Lower leg skin (tissue), 4 donors: ENCODE results near the gene SH2D3C. TPM values are rescaled to one million over a fixed set of nuclear protein-coding genes. Genes with fewer than 3 reads are reported as not detected.

Experiments used
- DNase-seq, 2 donors: peaks; one replicate each; pipeline ENCODE4 v3.0.0-alpha.2; 2019; ENCODE audit warnings: low spot score in 2 of 2
- H3K4me3 ChIP-seq: fragments of 200-600 bp; sonication (generic); 2 replicates; pipeline ENCODE4 v1.5.1; 2017; ENCODE audit warnings: mild to moderate bottlenecking, low read depth; ENCODE audit not compliant: poor library complexity, severe bottlenecking
- POLR2A ChIP-seq, 2 donors: fragments of 450-650 bp; IDR thresholded peaks; one replicate each; pipeline ENCODE4 v1.6.1; 2016 to 2017; ENCODE audit warnings: antibody characterized with exemption in 2 of 2, mild to moderate bottlenecking in 1 of 2, moderate library complexity in 1 of 2
- WGBS, 2 donors: methylation state at CpG; one replicate each; pipeline ENCODE4 v1.1.5; 2018; 5-methylcytosine and 5-hydroxymethylcytosine counted together
- intact Hi-C: fragments of 100-400 bp; cut with DNase I; formaldehyde crosslinking; loops from one replicate; pipeline ENCODE4 v1.15.0; 2023; ENCODE audit warnings: low total_unique reads
- total RNA-seq, 4 donors: library from RNA; depleted of rRNA; stranded (reverse); fragments of >200 nt; gene quantifications; one replicate each; pipeline ENCODE4 v1.1.0, GENCODE V29; 2016
- TF ChIP-seq, protein P1 (sequence below), 3 donors: fragments of 450-650 bp; IDR thresholded peaks; one replicate each; pipeline ENCODE4 v1.5.1; 2016; ENCODE audit warnings: antibody characterized with exemption in 3 of 3, mild to moderate bottlenecking in 3 of 3, moderate library complexity in 2 of 3

The SH2D3C gene
- total RNA-seq, 4 donors from 2014 or later: 1.9 to 8.5 (median 5.3) TPM

DNA sequence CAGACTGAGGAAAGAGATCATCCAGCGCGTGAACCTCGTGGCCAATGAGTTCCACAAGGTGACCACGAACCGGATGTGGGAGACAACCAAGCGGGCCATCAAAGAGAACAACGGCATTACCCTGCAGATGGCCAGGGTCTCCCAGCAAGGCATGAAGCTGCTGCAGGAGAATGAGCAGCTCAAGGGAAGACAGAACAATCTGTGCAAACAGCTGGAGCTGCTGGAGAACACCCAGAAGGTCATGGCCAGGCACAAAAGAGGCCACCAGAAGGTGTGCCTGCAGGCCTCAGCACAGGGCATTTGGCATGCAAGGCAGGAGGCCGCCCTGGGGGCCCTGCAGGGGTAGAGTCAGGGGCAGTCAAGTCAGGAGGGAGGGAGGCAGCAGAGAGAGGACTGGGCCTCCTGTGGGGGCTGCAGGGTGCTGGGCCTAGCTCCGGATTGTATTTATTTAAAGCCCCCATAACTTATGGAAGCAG, 67.2 kb downstream of the SH2D3C start:
- H3K4me3 ChIP-seq: no peak overlapping the region
- TF ChIP-seq, protein P1, sequence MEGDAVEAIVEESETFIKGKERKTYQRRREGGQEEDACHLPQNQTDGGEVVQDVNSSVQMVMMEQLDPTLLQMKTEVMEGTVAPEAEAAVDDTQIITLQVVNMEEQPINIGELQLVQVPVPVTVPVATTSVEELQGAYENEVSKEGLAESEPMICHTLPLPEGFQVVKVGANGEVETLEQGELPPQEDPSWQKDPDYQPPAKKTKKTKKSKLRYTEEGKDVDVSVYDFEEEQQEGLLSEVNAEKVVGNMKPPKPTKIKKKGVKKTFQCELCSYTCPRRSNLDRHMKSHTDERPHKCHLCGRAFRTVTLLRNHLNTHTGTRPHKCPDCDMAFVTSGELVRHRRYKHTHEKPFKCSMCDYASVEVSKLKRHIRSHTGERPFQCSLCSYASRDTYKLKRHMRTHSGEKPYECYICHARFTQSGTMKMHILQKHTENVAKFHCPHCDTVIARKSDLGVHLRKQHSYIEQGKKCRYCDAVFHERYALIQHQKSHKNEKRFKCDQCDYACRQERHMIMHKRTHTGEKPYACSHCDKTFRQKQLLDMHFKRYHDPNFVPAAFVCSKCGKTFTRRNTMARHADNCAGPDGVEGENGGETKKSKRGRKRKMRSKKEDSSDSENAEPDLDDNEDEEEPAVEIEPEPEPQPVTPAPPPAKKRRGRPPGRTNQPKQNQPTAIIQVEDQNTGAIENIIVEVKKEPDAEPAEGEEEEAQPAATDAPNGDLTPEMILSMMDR (IDR thresholded peaks at IDR 0.05): no peak
- 74 to 80% methylated on average over 9 of the region's 9 CpGs for WGBS, 2 donors
- no peak for DNase-seq
- intact Hi-C loops: no loop called here

DNA sequence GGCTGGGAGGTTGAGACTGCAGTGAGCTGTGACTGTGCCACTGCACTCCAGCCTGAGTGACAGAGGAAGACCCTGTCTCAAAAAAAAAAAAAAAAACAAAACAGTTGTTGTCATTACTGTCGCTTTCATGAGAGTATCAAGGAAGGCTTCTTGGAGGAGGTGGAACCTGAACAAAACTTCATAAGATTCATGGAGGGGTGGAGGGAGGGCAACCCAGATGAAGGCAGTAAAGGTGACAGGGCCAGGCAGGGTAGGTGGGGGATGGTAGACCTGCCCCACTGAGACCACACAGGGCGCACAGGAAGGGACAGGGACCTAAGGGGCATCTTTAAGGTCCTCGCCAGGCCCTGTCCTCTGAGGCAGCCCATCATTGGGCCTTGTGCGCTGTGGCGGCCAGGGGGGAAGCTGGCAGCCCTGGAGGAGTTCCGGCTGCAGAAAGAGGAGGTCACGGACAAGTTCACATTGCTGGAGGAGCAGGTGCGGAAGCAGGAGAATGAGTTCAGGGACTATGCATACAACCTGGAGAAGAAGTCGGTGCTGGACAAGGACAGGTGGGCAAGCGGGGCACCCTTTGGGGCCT, 68.2 kb downstream of the SH2D3C start:
- DNase-seq: no peak
- no peak for TF ChIP-seq POLR2A (IDR thresholded peaks at IDR 0.05)
- TF ChIP-seq, protein P1 (IDR thresholded peaks at IDR 0.05): no peak
- no peak overlapping the region for H3K4me3 ChIP-seq
- 92 to 94% methylated on average over 10 of the region's 10 CpGs for WGBS, 2 donors
- intact Hi-C loops: no loop called here

DNA sequence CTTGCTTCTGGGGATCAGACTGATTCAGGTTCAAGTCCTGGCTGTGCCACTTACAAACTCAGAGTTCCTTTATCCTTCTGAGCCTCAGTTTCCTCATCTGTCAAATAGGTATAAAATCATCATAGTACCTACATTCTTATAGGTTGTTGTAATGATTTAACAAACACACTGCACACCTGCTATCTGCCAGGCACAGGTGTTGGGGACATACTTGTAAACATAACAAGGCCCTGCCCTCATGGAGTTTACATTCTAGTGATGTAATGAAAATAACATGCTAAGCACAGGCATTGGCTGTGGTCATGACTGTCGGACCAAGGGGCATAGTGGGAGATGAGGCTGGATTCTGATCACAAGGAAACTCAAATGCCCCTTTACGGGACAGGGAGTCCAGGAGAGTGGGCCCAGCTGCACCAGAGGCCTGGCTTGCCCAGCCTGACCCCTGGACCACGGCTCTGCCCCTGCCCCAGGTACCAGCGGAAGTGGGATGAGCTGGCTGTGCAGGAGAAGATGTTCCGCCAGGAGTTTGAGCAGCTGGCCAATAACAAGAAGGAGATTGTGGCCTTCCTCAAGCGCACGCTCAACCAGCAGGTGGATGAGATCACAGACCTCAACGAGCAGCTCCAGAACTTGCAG, 69.4 kb downstream of the SH2D3C start:
- DNase-seq: no peak
- intact Hi-C loops: no loop called here
- no peak overlapping the region for H3K4me3 ChIP-seq
- WGBS, 2 donors: 92 to 93% methylated on average over 8 of the region's 8 CpGs
- no peak for TF ChIP-seq POLR2A (IDR thresholded peaks at IDR 0.05)
- TF ChIP-seq, protein P1 (IDR thresholded peaks at IDR 0.05): no peak

DNA sequence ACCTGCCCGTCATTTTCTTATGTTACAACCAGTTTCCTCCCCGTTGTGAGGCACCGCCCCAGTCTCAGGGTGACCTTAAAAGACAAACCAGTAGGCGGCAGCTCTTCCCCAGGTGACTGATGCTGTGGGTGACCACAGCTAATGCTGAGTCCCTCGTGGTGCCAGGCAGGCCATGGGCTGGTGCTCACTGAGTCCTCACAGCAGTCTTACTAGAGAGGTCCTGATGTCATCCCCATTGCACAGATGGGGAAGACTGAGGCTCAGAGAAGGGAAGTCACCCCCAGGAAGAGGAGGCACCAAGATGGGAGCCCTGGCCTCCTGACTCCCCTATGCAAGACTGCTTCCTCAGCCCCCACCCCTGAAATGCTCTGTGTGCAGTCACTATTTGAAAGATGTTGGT, 70.7 kb downstream of the SH2D3C start:
- no peak overlapping the region for H3K4me3 ChIP-seq
- intact Hi-C loops: no loop called here
- WGBS, 2 donors: 58 to 61% methylated on average over 5 of the region's 5 CpGs
- no peak for DNase-seq
- TF ChIP-seq POLR2A (IDR thresholded peaks at IDR 0.05): no peak
- TF ChIP-seq, protein P1 (IDR thresholded peaks at IDR 0.05): no peak

DNA sequence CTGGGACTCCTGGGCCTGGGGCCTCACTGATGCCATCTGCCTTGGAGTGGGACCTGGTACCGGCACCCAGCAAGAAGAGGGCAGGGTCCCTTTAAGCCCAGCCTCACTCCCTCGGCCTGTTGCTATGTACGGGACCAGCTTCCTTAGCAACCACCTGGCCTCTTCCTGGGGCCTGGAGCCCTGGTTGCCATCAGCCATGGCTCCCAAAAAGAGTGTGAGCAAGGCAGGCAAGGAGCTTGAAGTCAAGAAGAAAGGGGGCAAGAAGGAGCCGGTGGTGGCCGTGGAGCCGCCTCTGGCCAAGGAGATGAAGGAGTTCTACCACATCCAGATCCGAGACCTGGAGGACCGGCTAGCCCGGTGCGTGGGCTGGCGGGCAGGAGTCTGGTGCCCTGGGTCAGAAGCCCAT, 71.6 kb downstream of the SH2D3C start, which contains the start of gene CFAP157:
Gene CFAP157, plus strand, starts transcription at position 153 of the 406 bp plus-strand sequence. Its CDS starts 44 bp downstream, at position 197.
- WGBS, 2 donors: 59 to 65% methylated on average over 11 of the region's 11 CpGs
- intact Hi-C loops: no loop called here
- no peak within 1 kb of the TSS for H3K4me3 ChIP-seq
- DNase-seq: no peak
- TF ChIP-seq, protein P1 (IDR thresholded peaks at IDR 0.05): no peak
- no peak for TF ChIP-seq POLR2A (IDR thresholded peaks at IDR 0.05)
